ENCODE data around the gene ATP9B.
"Not testable (repeated sequence)": the region's sequence is repeated elsewhere in the genome, so short reads cannot be mapped to it uniquely, and the experiment has no call there.

The ATP9B gene

DNA sequence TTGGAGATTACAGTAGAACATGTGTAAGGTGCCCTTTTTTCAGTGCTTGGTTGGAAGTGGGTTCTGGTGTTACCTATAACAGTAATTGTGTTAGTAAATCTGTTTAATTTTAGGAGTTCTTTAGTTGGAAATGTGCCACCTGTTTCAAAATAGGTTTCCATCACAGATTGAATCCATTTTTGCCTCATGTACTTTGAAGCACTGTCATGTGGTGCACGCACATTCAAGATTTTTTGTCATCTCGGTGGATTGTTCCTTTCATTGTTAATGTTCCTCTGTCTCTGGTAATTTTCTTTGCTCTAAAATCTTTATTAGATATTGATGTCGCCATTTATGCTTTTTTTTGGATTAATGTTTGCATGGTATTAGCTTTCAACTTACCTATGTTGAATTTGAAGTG lies 1.3 kb downstream of the ATP9B start:
- DNase-seq (ENCODE audit: extremely low read depth, low read depth) = no peak
- TF ChIP-seq, protein P1, sequence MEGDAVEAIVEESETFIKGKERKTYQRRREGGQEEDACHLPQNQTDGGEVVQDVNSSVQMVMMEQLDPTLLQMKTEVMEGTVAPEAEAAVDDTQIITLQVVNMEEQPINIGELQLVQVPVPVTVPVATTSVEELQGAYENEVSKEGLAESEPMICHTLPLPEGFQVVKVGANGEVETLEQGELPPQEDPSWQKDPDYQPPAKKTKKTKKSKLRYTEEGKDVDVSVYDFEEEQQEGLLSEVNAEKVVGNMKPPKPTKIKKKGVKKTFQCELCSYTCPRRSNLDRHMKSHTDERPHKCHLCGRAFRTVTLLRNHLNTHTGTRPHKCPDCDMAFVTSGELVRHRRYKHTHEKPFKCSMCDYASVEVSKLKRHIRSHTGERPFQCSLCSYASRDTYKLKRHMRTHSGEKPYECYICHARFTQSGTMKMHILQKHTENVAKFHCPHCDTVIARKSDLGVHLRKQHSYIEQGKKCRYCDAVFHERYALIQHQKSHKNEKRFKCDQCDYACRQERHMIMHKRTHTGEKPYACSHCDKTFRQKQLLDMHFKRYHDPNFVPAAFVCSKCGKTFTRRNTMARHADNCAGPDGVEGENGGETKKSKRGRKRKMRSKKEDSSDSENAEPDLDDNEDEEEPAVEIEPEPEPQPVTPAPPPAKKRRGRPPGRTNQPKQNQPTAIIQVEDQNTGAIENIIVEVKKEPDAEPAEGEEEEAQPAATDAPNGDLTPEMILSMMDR (IDR thresholded peaks at IDR 0.05; ENCODE audit: low read depth, low read length) = no peak

DNA sequence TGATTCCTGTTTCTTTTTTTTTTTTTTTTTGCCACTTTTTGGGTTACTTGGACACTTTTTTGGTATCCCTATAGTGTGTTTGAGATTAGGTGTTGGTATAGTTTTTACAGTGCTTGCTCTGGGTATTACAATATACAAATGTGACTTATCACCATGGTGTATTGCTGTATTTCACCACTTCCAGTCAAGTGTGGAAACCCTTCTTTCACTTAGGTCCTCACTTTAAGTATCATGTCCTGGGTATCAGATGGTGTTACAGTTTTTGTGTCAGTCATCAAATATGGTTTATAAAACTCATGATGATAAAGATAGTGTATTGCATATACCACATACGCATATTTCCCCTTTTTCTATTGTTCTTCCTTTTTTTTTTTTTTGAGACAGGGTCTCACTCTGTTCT lies 1.8 kb downstream of the ATP9B start:
- DNase-seq (ENCODE audit: extremely low read depth, low read depth) = no peak
- TF ChIP-seq, protein P1 (IDR thresholded peaks at IDR 0.05; ENCODE audit: low read depth, low read length) = no peak

DNA sequence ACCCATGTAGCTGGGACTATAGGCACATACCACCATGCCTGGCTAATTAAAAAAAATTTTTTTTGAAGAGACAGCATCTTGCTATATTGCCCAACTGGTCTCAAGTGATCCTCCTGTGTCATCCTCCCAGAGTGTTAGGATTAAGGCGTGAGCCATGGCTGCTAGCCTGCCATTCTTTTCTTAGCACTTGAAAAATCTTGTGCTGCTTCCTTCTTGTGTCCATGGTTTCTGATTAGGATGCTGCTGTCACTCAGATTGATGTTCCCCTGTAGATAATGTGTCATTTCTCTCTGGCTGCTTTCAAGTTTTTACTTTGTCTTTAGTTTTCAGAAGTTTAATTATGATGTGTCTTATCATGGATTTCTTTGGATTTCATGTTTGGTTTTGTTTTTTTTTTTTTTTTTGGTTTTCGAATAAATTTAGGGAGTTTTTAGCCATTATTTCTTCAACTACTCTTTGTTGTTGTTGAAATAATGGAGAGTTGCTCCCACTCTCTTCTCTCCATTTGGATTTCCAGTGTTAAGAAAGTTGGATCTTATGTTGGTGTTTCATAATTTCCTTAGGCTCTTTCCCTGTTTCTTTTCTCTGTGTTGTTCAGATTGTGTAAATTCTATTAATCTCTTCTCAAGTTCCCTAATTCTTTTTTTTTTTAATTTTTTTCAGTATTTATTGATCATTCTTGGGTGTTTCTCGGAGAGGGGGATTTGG lies 2.5 kb downstream of the ATP9B start:
- TF ChIP-seq, protein P1 (IDR thresholded peaks at IDR 0.05; ENCODE audit: low read depth, low read length) = no peak
- DNase-seq (ENCODE audit: extremely low read depth, low read depth) = no peak

DNA sequence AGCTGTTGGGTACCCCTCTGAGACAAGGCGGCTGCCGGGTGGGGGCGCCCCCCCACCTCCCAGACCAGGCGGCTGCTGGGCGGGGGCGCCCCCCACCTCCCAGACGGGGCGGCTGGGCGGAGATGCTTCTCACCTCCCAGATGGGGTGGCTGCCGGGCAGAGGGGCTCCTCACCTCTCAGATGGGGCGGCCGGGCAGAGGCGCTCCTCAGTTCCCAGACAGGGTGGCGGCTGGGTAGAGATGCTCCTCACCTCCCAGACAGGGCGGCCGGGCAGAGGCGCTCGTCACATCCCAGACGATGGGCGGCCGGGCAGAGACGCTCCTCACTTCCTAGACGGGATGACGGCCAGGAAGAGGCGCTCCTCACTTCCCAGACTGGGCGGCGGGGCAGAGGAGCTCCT lies 3.5 kb downstream of the ATP9B start:
- not testable (repeated sequence) for DNase-seq (ENCODE audit: extremely low read depth, low read depth)

DNA sequence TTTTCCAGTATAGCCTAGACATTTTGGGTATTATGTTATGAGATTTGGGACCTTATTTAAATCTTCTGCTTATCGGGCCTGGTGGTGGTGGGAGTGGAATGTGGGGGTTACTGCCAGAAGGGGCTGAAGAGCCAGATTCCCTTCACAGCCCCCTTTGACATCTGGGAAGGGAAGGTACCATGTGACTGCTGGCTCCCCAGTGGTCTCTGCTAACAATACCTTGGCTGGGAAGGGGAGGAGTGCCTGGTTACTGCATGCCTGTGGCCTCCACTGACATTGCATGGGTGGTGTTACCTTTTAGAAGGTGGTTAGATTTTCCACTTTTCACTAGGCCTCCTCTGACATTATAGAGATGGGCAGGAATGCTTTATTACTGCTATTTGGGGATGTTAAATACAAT lies 8.0 kb downstream of the ATP9B start:
- TF ChIP-seq, protein P1 (IDR thresholded peaks at IDR 0.05; ENCODE audit: low read depth, low read length) = no peak

DNA sequence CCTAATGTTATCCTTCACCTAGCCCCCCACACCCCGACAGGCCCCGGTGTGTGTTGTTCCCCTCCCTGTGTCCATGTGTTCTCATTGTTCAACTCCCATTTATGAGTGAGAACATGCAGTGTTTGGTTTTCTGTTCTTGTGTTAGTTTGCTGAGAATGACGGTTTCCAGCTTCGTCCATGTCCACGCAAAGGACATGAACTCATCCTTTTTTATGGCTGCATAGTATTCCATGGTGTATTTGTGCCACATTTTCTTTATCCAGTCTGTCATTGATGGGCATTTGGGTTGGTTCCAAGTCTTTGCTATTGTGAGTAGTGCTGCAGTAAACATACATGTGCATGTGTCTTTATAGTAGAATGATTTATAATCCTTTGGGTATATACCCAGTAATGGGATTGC lies 9.6 kb downstream of the ATP9B start:
- not testable (repeated sequence) for DNase-seq (ENCODE audit: extremely low read depth, low read depth)

More for the DNA sequence above, 8.0 kb downstream of the ATP9B start:
- DNase-seq (ENCODE audit: extremely low read depth, low read depth) = no peak

DNA sequence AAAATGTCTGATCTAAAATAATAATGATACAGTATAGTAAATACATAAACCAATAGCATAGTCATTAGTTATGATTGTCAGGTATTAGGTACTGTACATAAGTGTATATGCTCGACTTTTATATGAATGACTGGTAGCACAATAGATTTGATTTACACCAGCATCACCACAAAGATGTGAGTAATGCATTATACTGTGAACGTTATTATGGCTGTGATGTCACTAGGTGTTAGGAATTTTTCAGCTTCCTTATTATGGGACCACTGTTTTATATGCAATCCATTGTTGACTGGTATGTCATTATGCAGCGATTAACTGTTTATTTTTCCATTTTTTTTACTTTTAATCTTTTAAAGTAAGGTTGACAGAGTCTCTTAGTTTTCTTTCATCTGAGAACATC lies 23.7 kb downstream of the ATP9B start:
- no peak for DNase-seq (ENCODE audit: extremely low read depth, low read depth)
- TF ChIP-seq, protein P1 (IDR thresholded peaks at IDR 0.05; ENCODE audit: low read depth, low read length) = no peak

DNA sequence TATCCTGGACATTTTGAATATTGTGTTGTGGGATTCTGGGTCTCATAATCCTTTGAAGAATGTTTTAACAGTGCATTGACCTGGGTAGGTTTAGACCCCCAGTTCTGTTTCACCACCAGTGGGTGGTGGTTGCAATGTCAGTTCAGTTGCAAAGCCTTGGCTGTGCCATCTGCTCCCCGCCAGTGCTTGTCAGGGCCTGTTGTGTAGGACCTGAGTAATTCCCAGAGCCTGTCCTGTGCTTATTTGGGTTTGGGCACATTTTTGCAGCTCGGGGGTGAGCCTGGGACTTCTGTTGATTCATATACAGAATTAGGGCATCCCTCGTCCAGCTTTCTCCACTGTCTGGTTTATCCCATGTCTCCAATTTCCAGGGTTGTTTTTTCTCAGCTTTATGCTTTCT lies 24.8 kb downstream of the ATP9B start:
- TF ChIP-seq, protein P1 (IDR thresholded peaks at IDR 0.05; ENCODE audit: low read depth, low read length) = no peak
- no peak for DNase-seq (ENCODE audit: extremely low read depth, low read depth)
